Esophagus muscularis mucosa (tissue), 3 donors: ENCODE results near the gene ADSL.

Source experiments
- CTCF ChIP-seq, 3 experiments: fragments of 200-600 bp in 2 of 3; fragments of 450-650 bp in 1 of 3; sonication (generic) in 2 of 3; IDR thresholded peaks; one replicate each; pipeline ENCODE4 v1.5.1; 2017 to 2019; ENCODE audit warnings: antibody characterized with exemption in 3 of 3, mild to moderate bottlenecking in 2 of 3, moderate library complexity in 1 of 3
- POLR2A ChIP-seq: fragments of 450-650 bp; IDR thresholded peaks from one replicate; pipeline ENCODE4 v1.6.1; 2017; ENCODE audit warnings: antibody characterized with exemption, moderate library complexity, mild to moderate bottlenecking, low read depth
- POLR2AphosphoS5 ChIP-seq, 2 donors: sonication (generic); formaldehyde crosslinking; IDR thresholded peaks; one replicate each; pipeline ENCODE4 v1.6.1; 2017; ENCODE audit warnings: antibody characterized with exemption in 2 of 2

- TF ChIP-seq CTCF (IDR thresholded peaks at IDR 0.05) (no peak), POLR2AphosphoS5 (IDR thresholded peaks at IDR 0.05) (no peak), POLR2A (no peak)
These were observed 1.0 kb upstream of the ADSL start for GRCh38 chr22:40345271-40345670.
